GM18505 (cell line): Measurements from ENCODE around the gene CD93.

Experiments used
- ATAC-seq: cut with Tn5 transposase; IDR thresholded peaks from one replicate; pipeline ENCODE4 v1.9.1; 2021; ENCODE audit not compliant: unreplicated experiment
- POLR2A ChIP-seq: IDR thresholded peaks from 4 replicates; pipeline ENCODE4 v1.6.1; 2011; ENCODE audit warnings: borderline replicate concordance; ENCODE audit not compliant: insufficient read depth, insufficient read length; ENCODE audit errors: extremely low read depth

Gene CD93

DNA sequence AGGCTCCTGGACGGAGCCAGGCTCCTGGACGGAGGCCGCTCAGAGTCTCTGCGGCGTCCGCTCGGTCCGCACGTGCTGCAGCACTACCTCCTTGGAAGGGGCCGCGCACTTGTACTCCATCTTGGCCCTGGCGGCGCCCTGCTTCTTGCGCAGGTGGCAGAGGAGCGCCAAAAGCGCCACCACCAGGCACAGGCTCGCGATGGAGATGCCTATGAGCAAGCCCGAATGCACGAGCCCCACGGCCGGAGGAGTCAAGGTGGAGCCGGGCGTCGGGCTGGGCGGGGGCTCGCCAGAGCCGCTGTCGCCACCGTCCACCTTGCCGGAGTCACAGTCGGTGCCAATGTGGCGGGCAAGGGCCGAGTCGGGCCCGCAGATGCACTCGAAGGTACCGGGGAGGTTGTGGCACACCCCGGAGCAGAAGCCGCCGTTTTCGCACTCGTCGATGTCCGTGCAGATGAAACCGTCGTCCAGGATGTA lies 38.3 kb downstream of the CD93 start:
- no peak for ATAC-seq
- no peak for TF ChIP-seq POLR2A

GRCh38 chr20:23047001-23047737 lies 39.0 kb downstream of the CD93 start:
- TF ChIP-seq POLR2A: no peak
- ATAC-seq: no peak

GRCh38 chr20:23046431-23046830 lies 39.7 kb downstream of the CD93 start:
- ATAC-seq: no peak
- no peak for TF ChIP-seq POLR2A

DNA sequence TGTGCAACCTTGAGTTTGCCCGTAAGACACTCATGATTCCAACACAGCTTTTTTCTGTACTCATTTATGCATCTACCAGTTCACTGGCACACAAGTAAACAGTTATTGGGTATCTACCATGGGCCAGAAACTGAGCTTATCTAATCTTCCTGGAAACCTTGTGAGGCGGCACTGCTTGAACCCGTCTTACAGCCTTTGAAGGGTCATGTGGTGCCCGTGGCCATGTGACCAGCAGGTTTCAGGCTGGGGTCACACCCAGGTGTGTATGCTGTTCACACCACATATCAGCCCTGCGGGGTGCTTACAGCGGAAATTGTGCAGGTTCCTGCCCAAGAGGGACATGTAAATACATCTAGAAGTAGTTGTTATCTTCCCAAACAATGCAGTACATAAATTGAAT lies 42.7 kb downstream of the CD93 start:
- ATAC-seq: no peak
- TF ChIP-seq POLR2A: no peak

DNA sequence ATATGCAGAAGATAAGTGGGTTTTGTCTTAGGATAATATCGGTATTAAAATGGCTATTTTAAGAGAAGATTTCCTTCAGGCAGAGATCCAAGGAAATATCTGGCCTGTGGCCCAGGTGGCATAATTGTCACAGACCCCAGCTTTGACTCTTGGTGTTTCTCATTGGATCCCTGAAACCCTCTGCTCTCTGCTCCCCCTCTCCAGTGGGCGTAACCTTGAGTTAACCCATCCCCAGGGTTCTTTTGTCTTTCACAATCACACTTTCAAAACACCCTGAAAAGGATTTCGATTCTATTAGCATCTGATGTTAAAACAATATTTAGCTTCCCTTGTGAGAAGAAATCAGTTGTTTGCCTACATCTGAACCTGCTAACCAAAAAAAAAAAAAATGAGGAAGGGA lies 43.9 kb downstream of the CD93 start:
- ATAC-seq: no peak
- TF ChIP-seq POLR2A: no peak

DNA sequence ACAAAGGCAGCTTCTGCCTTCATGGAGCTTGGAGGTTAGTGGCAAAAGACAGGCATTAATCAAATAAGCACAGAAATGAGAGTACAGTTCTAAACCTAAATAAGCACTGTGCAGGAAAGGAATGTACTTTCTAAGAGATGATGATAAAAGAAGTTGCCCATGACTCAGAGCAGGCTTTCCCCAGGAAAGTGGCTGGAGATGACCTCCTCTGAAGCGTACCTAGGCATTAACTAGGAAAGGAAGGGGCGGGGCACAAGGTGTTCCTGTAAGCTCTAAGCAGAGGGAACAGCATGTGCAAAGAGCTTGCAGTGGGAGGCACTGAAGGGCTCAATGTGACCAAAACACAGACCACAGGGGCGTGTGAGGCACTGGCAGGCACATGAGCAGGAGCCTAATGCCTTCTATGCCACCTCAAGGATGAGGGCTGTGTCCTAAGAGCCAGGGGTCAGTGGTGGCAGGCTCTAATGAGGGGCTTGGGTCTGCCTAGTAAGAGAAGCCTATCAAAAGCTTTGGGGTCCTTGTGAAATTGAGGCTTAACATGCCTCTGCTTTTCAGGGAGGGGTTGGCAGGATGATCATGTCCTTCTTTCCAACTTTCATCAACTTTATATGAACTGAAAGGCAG lies 46.1 kb downstream of the CD93 start:
- ATAC-seq: no peak
- no peak for TF ChIP-seq POLR2A

GRCh38 chr20:23039136-23039875 lies 46.8 kb downstream of the CD93 start:
- no peak for ATAC-seq
- TF ChIP-seq POLR2A: no peak

- TF ChIP-seq POLR2A: no peak
- ATAC-seq: no peak
Measured at GRCh38 chr20:23037017-23037481, 49.1 kb downstream of the CD93 start.

- ATAC-seq: no peak
- TF ChIP-seq POLR2A: no peak
Measured at GRCh38 chr20:23036371-23036770, 49.8 kb downstream of the CD93 start.

DNA sequence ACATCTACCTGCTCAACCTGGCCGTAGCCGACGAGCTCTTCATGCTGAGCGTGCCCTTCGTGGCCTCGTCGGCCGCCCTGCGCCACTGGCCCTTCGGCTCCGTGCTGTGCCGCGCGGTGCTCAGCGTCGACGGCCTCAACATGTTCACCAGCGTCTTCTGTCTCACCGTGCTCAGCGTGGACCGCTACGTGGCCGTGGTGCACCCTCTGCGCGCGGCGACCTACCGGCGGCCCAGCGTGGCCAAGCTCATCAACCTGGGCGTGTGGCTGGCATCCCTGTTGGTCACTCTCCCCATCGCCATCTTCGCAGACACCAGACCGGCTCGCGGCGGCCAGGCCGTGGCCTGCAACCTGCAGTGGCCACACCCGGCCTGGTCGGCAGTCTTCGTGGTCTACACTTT lies 50.4 kb downstream of the CD93 start:
- no peak for ATAC-seq

DNA sequence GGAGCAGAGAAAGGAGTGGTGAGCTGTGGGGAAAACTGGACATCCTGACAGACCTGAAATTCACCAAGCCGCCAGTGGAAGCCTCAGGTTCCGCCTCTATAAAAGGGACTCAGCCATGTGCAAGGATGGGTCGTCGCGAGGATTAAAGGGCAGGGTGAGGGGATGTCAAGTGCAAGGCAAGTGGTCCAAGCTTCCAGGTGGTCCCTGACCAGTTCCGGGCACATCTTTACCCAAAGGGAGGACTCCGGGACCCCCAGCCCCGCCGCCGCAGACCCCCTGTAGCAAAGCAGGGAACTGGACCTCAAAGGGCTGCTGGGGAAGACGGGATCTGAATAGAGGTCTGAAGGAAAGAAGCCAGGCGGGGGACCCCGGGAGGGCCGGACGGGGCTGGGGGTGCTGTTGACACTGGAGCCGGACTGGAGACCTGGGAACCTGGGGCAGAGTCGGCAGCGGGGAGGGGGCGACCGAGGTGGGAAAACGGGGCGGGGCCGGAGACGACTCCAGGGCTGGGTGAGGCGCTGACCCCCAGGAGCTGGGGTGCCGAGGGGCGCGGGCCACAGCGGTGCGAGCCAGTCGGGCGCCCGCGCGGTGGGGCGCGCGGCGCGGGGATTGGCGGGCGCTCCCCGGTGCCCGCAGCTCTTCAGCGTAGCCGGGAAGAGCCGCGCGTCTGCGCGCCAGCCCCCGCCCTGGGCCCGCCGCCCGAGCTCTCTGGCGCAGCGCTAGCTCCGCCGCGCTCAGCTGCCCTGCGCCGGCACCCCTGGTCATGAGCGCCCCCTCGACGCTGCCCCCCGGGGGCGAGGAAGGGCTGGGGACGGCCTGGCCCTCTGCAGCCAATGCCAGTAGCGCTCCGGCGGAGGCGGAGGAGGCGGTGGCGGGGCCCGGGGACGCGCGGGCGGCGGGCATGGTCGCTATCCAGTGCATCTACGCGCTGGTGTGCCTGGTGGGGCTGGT lies 51.1 kb downstream of the CD93 start, which contains the start of gene SSTR4:
Gene SSTR4, plus strand, starts transcription at position 592 of the 951 bp plus-strand sequence. Its CDS starts 172 bp downstream, at position 764.
- no peak for ATAC-seq
- no peak for TF ChIP-seq POLR2A

More for the DNA sequence above, 50.4 kb downstream of the CD93 start:
- TF ChIP-seq POLR2A: no peak

GRCh38 chr20:23033918-23034317 lies 52.2 kb downstream of the CD93 start:
- no peak for TF ChIP-seq POLR2A
- no peak for ATAC-seq
